RWPE2 (cell line): ENCODE data around the gene KIRREL3.

ENCODE experiments used
- ATAC-seq: fragments of 200-7000 bp; cut with Tn5 transposase; 3 replicates; pipeline ENCODE4 v1.9.1; 2021; ENCODE audit warnings: low read depth
- DNase-seq: peaks from one replicate; pipeline ENCODE4 v3.0.0-alpha.2; 2020; ENCODE audit warnings: low spot score
- H3K27ac ChIP-seq: fragments of 450-650 bp; 2 replicates; pipeline ENCODE4 v1.5.1; 2017; ENCODE audit warnings: mild to moderate bottlenecking; ENCODE audit not compliant: poor library complexity, severe bottlenecking
- H3K27me3 ChIP-seq: fragments of 250-450 bp; sonication (Bioruptor Pico); 2 replicates; pipeline ENCODE4 v1.5.1; 2021; ENCODE audit warnings: mild to moderate bottlenecking, moderate library complexity; ENCODE audit not compliant: insufficient read depth, poor library complexity, severe bottlenecking
- H3K36me3 ChIP-seq: fragments of 250-450 bp; sonication (Bioruptor Pico); 2 replicates; pipeline ENCODE4 v1.5.1; 2020; ENCODE audit warnings: low read depth, mild to moderate bottlenecking, moderate library complexity
- H3K4me1 ChIP-seq: fragments of 250-450 bp; sonication (Bioruptor Pico); 2 replicates; pipeline ENCODE4 v1.5.1; 2021; ENCODE audit warnings: mild to moderate bottlenecking, moderate library complexity; ENCODE audit not compliant: insufficient read depth, poor library complexity, severe bottlenecking
- H3K4me3 ChIP-seq: fragments of 250-450 bp; sonication (Bioruptor Pico); 2 replicates; pipeline ENCODE4 v1.5.1; 2021; ENCODE audit warnings: mild to moderate bottlenecking, moderate library complexity; ENCODE audit not compliant: severe bottlenecking
- H3K9me3 ChIP-seq: fragments of 250-450 bp; sonication (Bioruptor Pico); 2 replicates; pipeline ENCODE4 v1.5.1; 2021; ENCODE audit warnings: mild to moderate bottlenecking, moderate library complexity; ENCODE audit not compliant: severe bottlenecking
- CTCF ChIP-seq: fragments of 450-650 bp; IDR thresholded peaks from one replicate; pipeline ENCODE4 v1.5.1; 2017; ENCODE audit warnings: mild to moderate bottlenecking, moderate library complexity; ENCODE audit not compliant: poor library complexity, severe bottlenecking

The KIRREL3 gene

GRCh38 chr11:126993599-126993998, 7.0 kb downstream of the KIRREL3 start:
- H3K4me3 ChIP-seq: no peak overlapping the region
- no peak overlapping the region for H3K27ac ChIP-seq
- DNase-seq: no peak

GRCh38 chr11:126992804-126993111, 7.8 kb downstream of the KIRREL3 start:
- Histone ChIP-seq H3K36me3 (no peaks in the 10 kb centered on the region), H3K4me3 (no peak overlapping the region), H3K27ac (no peak overlapping the region), H3K9me3 (no peaks in the 10 kb centered on the region), H3K4me1 (no peaks in the 10 kb centered on the region), H3K27me3 (peaks cover 2% of the 10 kb centered on the region)
- no peak for DNase-seq
- ATAC-seq: no peak
- no peak for TF ChIP-seq CTCF

More at GRCh38 chr11:126993599-126993998, 7.0 kb downstream of the KIRREL3 start:
- no peak for TF ChIP-seq CTCF
- Histone ChIP-seq H3K27me3 (peaks cover 6% of the 10 kb centered on the region), H3K9me3 (no peaks in the 10 kb centered on the region), H3K36me3 (no peaks in the 10 kb centered on the region), H3K4me1 (no peaks in the 10 kb centered on the region)
- ATAC-seq: no peak

GRCh38 chr11:126992065-126992803, 8.3 kb downstream of the KIRREL3 start:
- no peaks in the 10 kb centered on the region for H3K9me3 ChIP-seq
- DNase-seq (no peak), ATAC-seq (peak; percentile 62; the same call in 1 of the 3 replicates)
- no peaks in the 10 kb centered on the region for H3K4me1 ChIP-seq
- no peak overlapping the region for H3K27ac ChIP-seq
- no peak for TF ChIP-seq CTCF
- H3K36me3 ChIP-seq: no peaks in the 10 kb centered on the region
- no peaks in the 10 kb centered on the region for H3K27me3 ChIP-seq
- H3K4me3 ChIP-seq: no peak overlapping the region

- no peak for TF ChIP-seq CTCF
- no peak overlapping the region for H3K4me3 ChIP-seq
- no peaks in the 10 kb centered on the region for H3K9me3 ChIP-seq
- no peaks in the 10 kb centered on the region for H3K4me1 ChIP-seq
- H3K27ac ChIP-seq: no peak overlapping the region
- ATAC-seq: no peak
- H3K36me3 ChIP-seq: no peaks in the 10 kb centered on the region
- no peak for DNase-seq
- H3K27me3 ChIP-seq: no peaks in the 10 kb centered on the region
Measured at GRCh38 chr11:126991596-126991995, 9.0 kb downstream of the KIRREL3 start.

GRCh38 chr11:126990716-126991480, 9.7 kb downstream of the KIRREL3 start:
- TF ChIP-seq CTCF: peak; percentile 59
- H3K4me3 ChIP-seq: no peak overlapping the region
- H3K9me3 ChIP-seq: no peaks in the 10 kb centered on the region
- no peaks in the 10 kb centered on the region for H3K36me3 ChIP-seq
- no peaks in the 10 kb centered on the region for H3K27me3 ChIP-seq
- DNase-seq (no peak), ATAC-seq (no peak)
- H3K27ac ChIP-seq: no peak overlapping the region
- no peaks in the 10 kb centered on the region for H3K4me1 ChIP-seq
